Right renal cortex interstitium (tissue), 3 donors: ENCODE measurements around the gene RELB. TPM values are rescaled to one million over a fixed set of nuclear protein-coding genes. Genes with fewer than 3 reads are reported as not detected.

Experiments
- DNase-seq, 3 donors: peaks; one replicate each; pipeline ENCODE4 v3.0.0-alpha.2; 2013; ENCODE audit warnings: low read depth in 3 of 3, low spot score in 2 of 3
- polyA plus RNA-seq, 3 donors: library from polyadenylated mRNA; unstranded; fragments of 120-200 nt; gene quantifications; one replicate each; pipeline ENCODE4 v1.2.1, GENCODE V29; 2013; ENCODE audit not compliant: insufficient read length in 3 of 3

RELB gene
- polyA plus RNA-seq, 3 donors: 4.8 to 4.9 (median 4.8) TPM

DNA sequence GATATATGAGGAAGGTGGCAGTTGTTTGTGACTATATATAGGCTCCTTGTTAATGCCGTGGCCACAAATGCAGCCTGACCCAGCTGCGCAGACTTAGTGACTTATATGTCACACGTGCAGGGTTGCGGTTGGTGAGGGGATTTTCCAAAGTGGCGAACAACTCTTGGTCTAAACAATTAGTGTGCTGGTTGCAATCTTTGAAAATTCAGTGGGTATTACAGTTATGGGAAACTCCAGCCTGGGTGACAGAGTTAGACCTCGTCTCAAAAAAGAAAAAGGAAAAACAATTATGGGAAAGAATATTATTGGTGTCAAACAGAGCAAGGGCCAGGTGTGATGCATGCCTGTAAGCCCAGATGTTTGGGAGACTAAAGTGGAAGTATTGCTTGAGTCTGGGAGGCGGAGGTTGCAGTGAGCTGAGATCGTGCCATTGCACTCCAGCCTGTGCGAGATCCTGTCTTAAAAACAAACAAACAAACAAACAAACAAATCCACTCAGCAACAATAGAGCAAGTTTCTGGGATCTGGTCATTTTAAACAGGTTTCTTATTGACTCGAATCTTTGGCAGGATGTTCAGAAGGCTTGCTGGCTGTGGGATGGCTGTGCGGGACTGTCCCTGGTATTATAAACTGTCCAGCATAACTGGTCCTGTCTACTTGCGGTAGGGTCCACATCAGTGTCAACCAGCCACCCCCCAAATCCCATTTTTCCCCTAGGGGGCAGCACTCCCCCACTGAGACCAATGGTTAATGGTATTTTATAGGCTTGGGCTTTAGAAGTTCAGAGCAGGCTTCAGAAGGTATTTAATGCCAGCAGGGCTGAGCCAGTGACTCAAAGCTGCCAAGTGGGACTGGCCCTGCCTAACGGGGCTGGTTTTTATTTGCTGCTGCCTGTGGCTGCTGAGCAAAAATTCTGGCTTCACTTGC is 15.4 kb downstream of the RELB start:
- peak; percentile 18 to 29 (median 25) for DNase-seq

DNA sequence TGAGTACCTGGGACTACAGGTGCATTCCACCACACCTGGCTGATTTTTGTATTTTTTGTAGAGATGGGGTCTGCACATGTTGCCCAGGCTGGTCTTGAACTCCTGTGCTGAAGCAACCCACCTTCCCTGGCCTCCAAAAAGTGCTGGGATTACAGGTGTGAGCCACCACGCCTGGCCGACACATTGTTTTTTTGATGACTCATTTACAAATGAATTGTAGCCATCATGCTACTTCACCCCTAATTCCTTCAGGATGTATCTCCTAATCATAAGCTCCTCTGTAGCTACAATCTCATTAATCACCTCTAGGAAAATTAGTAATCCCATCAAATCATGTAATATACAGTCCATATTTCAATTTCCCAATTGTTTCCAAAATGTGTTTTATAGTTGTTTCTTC is 17.9 kb downstream of the RELB start:
- DNase-seq: no peak

GRCh38 chr19:45020071-45020470 is 18.8 kb downstream of the RELB start:
- no peak for DNase-seq

GRCh38 chr19:45021971-45022370 is 20.7 kb downstream of the RELB start:
- DNase-seq: no peak

GRCh38 chr19:45023048-45023447 is 21.8 kb downstream of the RELB start:
- no peak for DNase-seq

DNA sequence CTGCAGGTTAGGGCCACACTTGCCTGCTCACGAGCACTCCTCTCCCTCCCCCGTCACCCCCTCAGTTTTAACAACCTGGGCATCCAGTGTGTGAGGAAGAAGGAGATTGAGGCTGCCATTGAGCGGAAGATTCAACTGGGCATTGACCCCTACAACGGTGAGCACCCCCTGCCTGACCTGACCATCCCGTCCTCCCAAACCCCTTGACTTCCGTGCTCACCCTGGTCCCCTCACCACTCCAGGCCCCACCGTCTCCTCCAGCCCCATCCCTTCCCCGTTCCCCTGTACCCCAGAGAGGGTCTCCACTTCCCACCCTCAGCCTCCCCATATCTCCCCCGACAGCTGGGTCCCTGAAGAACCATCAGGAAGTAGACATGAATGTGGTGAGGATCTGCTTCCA is 24.0 kb downstream of the RELB start:
- no peak for DNase-seq

DNA sequence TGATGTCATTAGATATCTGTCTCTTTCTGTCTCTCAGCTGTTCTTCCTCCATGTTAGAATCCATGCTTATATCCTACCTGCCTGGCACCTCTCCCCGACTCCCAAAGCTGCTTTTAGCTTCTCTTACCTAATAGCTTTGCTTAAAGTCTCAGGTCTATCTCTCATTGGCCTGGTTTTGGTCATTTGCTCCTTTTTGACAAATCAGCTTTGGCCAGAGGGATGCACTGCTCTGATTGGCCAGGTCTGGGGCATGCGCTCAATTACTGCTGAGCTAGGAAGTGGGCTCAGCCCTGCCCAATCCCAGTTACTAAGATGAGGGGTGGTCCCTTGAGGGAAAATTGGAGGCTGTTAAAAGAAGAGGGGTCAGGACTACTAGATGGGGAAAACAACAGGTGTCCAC is 26.1 kb downstream of the RELB start:
- no peak for DNase-seq

- no peak for DNase-seq
These were observed 29.6 kb downstream of the RELB start for GRCh38 chr19:45030825-45031224.

DNA sequence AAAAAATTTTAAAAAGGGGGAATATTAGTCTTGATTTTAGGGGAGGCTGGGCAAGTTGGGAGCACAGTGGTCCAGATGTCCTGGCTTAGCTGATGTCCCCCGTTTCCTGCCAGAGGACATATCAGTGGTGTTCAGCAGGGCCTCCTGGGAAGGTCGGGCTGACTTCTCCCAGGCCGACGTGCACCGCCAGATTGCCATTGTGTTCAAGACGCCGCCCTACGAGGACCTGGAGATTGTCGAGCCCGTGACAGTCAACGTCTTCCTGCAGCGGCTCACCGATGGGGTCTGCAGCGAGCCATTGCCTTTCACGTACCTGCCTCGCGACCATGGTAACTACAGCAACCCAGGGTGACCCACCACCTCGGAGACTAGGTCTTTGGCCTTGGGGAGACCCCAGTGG is 31.2 kb downstream of the RELB start:
- DNase-seq: no peak

DNA sequence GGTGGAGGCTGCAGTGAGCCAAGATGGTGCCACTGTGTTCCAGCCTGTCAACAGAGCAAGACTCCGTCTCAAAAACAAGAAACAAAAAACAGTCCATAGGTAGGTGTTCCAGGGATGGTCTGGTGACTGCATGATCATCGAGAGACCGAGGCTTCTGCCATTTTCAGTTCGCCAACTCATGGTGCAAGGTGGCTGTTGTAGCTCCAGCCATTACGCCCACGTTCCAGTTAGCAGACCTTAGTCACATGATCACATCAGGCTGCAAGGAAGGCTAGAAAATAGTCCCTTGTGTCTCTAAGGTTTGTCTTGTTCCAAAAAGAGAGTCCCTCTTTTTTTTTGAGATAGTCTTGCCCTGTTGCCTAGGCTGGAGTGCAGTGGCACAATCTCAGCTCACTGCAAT is 34.5 kb downstream of the RELB start:
- DNase-seq: no peak

DNA sequence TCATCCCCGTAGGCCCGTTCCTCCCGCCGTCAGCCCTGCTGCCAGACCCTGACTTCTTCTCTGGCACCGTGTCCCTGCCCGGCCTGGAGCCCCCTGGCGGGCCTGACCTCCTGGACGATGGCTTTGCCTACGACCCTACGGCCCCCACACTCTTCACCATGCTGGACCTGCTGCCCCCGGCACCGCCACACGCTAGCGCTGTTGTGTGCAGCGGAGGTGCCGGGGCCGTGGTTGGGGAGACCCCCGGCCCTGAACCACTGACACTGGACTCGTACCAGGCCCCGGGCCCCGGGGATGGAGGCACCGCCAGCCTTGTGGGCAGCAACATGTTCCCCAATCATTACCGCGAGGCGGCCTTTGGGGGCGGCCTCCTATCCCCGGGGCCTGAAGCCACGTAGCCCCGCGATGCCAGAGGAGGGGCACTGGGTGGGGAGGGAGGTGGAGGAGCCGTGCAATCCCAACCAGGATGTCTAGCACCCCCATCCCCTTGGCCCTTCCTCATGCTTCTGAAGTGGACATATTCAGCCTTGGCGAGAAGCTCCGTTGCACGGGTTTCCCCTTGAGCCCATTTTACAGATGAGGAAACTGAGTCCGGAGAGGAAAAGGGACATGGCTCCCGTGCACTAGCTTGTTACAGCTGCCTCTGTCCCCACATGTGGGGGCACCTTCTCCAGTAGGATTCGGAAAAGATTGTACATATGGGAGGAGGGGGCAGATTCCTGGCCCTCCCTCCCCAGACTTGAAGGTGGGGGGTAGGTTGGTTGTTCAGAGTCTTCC is 36.3 kb downstream of the RELB start:
- no peak for DNase-seq

DNA sequence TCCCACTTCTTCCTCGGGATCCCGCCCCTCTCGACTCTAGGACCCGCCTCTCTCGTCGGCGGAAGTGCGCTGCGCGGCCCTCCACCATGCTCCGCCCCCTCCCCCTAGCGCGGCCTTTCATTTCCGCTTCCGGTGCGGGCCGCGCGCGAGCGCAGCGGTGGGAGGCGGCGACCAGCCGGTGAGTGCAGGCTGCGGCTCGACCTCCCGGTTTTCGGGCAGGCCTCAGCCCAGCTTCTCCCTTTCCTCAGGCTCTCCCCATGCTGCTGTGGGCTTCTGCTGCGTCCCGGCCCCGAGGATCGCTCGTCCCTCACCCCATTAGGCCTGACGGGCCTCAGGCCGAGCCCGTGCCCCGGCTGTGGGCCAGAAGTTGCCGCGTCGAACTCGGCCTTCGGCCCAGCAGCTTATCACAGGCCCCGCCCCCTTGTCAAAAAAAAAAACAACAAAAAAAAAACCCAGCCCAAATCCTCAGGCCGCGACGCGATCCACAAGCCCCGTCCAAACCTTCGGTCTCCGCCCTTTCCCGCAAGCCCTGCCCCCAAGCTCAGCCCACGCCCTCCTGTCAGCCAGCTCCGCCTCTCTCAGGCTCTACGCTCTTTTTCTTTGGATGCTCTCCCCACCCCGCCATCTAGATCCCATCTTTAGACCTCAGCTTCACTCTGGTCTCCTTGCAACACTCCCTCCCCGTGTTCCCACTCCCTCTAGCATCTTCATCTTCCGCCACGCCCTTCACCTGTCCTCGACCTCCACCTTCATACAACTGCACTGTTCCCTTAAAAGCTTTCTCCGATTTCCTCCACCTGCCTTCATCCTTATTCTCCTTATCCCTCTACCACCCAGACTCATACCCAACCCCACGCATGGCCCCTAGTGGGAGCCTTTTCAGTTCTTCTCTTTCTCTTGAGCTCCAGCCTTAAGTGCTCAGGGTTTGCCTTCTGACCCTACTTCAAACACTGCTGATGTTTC is 37.9 kb downstream of the RELB start, which contains the start of gene CLASRP:
CLASRP (plus strand) TSS at position 115 of the 963 bp plus-strand sequence. CDS start 1,168 bp downstream, outside the sequence.
- DNase-seq: peak; percentile 77 to 83 (median 81)

DNA sequence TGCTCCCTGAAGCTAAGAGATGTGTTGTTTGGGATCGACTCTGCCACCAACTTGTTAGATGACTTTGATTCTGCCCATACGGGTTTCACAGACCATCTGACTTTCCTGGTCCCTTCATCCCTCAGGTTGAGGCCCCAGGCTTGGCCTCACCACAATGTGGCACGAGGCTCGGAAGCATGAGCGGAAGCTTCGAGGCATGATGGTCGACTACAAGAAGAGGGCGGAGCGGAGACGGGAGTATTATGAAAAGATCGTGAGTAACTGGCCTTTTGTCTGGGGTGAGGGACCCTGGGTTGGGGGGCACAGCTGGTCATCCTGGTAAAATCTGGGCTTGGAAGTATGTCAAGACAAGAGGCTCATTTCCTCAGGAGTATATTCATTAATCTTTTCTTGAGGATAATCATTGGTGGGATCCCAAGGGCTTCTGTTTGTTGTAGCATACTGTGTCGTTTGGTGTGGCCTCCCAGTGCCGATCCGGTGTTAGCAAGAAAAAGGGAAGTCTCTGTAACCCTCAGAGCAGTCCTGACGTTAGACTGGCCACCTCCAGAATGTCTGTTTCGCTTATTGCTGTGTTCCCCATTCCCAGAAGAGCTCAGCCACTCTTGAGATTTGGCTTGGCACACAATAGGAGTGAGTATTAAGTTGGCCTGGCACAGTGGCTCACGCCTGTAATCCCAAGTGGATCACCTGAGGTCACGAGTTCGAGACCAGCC is 39.0 kb downstream of the RELB start:
- DNase-seq: no peak

DNA sequence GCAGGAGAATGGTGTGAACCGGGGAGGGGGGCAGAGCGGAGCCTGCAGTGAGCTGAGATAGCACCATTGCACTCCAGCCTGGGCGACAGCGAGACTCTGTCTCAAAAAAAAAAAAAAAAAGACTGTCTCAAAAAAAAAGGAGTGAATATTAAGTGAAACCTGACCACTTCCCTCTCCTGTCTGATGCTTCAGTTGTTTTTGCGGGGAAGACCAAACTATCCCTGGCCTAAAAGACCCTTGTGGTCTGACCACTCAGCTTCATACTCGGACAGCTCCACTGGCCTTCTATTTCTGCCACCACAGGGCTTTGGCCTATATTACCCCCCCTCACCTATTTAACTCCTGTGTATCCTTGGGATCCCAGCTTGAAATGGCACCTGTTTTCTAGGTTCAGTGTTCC is 39.9 kb downstream of the RELB start:
- DNase-seq: no peak

GRCh38 chr19:45045671-45046353 is 44.5 kb downstream of the RELB start:
- DNase-seq: no peak

DNA sequence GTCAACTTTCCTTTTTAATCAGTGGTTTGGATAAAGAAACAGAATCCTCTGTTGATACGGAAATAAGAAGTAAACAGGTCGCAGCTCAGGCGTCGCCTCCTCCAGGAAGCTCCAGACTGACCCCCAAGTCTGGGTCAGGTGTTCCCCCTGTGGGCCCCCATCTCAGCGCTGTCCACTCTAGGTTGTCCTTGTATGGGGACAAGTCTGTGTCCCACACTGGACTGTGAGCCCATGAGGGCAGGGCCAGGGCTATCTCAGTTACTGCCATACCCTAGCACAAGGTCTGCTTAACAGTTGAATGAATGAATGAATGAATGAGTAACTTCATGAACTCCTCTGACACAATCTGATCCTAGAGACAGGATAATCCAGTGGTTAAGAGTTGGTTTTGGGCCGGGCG is 45.1 kb downstream of the RELB start:
- no peak for DNase-seq

- no peak for DNase-seq
These were observed 46.0 kb downstream of the RELB start for GRCh38 chr19:45047188-45047797.

GRCh38 chr19:45049073-45049736 is 47.9 kb downstream of the RELB start:
- no peak for DNase-seq
